ENCODE measurements around the gene POLR2F.

Gene POLR2F

GRCh38 chr22:38014083-38014482 is 60.6 kb downstream of the POLR2F start:
- in situ Hi-C loops (cut with HindIII; ENCODE audit: low sequenced_read_pairs), result no loop called here
- no peak for DNase-seq (ENCODE audit: low read depth)
- H3K4me3 ChIP-seq (ENCODE audit: low read depth, low read length), result no peak overlapping the region
- TF ChIP-seq CTCF (IDR thresholded peaks at IDR 0.05; ENCODE audit: low read depth, low read length, missing control alignments), result no peak

GRCh38 chr22:38016182-38017151 is 63.0 kb downstream of the POLR2F start:
- H3K4me3 ChIP-seq (ENCODE audit: low read depth, low read length), result no peak overlapping the region
- in situ Hi-C loops (cut with HindIII; ENCODE audit: low sequenced_read_pairs), result no loop called here
- no peak for DNase-seq (ENCODE audit: low read depth)
- TF ChIP-seq CTCF (IDR thresholded peaks at IDR 0.05; ENCODE audit: low read depth, low read length, missing control alignments), result no peak

- in situ Hi-C loops (cut with HindIII; ENCODE audit: low sequenced_read_pairs), result no loop called here
Observed at GRCh38 chr22:38017272-38017920, 63.9 kb downstream of the POLR2F start.

GRCh38 chr22:38017939-38018885 is 64.7 kb downstream of the POLR2F start:
- in situ Hi-C loops (cut with HindIII; ENCODE audit: low sequenced_read_pairs), result no loop called here
- no peak overlapping the region for H3K4me3 ChIP-seq (ENCODE audit: low read depth, low read length)
- no peak for DNase-seq (ENCODE audit: low read depth)
- TF ChIP-seq CTCF (IDR thresholded peaks at IDR 0.05; ENCODE audit: low read depth, low read length, missing control alignments), result no peak

More at GRCh38 chr22:38017272-38017920, 63.9 kb downstream of the POLR2F start:
- H3K4me3 ChIP-seq (ENCODE audit: low read depth, low read length), result no peak overlapping the region
- TF ChIP-seq CTCF (IDR thresholded peaks at IDR 0.05; ENCODE audit: low read depth, low read length, missing control alignments), result peak; percentile 17
- no peak for DNase-seq (ENCODE audit: low read depth)
